Measurements from ENCODE around the gene ZNF512. TPM values are rescaled to one million over a fixed set of nuclear protein-coding genes. Genes with fewer than 3 reads are reported as not detected.
"Not testable (repeated sequence)": the region's sequence is repeated elsewhere in the genome, so short reads cannot be mapped to it uniquely, and the experiment has no call there.

The ZNF512 gene
- total and polyA plus RNA-seq, 8 donors, result 6.1 to 20.5 (median 10.0) TPM

- no peaks in the 10 kb centered on the region for H3K27me3 ChIP-seq
- no peaks in the 10 kb centered on the region for H3K9me3 ChIP-seq
- TF ChIP-seq, protein P1, sequence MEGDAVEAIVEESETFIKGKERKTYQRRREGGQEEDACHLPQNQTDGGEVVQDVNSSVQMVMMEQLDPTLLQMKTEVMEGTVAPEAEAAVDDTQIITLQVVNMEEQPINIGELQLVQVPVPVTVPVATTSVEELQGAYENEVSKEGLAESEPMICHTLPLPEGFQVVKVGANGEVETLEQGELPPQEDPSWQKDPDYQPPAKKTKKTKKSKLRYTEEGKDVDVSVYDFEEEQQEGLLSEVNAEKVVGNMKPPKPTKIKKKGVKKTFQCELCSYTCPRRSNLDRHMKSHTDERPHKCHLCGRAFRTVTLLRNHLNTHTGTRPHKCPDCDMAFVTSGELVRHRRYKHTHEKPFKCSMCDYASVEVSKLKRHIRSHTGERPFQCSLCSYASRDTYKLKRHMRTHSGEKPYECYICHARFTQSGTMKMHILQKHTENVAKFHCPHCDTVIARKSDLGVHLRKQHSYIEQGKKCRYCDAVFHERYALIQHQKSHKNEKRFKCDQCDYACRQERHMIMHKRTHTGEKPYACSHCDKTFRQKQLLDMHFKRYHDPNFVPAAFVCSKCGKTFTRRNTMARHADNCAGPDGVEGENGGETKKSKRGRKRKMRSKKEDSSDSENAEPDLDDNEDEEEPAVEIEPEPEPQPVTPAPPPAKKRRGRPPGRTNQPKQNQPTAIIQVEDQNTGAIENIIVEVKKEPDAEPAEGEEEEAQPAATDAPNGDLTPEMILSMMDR (IDR thresholded peaks at IDR 0.05), result no peak
- no peak overlapping the region for H3K4me3 ChIP-seq
- intact Hi-C loops (cut with DNase I), result no loop called here
- WGBS, 2 donors, result 95 to 98% methylated on average over 2 of the region's 2 CpGs
- FAIRE-seq (no peak), ATAC-seq (no peak), DNase-seq (no peak)
- peaks cover 0 to 35% (median 13%) of the 10 kb centered on the region in 3 donors for H3K36me3 ChIP-seq
- H3K27ac ChIP-seq, result no peak overlapping the region
- no peaks in the 10 kb centered on the region for H3K4me1 ChIP-seq
Observed at GRCh38 chr2:27613985-27614384, 31.1 kb downstream of the ZNF512 start.

- Histone ChIP-seq H3K27ac (no peak overlapping the region), H3K36me3 (peaks cover 0 to 36% (median 13%) of the 10 kb centered on the region in 3 donors), H3K27me3 (no peaks in the 10 kb centered on the region), H3K9me3 (no peaks in the 10 kb centered on the region), H3K4me3 (no peak overlapping the region), H3K4me1 (no peaks in the 10 kb centered on the region)
- FAIRE-seq (no peak), DNase-seq (no peak), ATAC-seq (no peak)
- TF ChIP-seq, protein P1 (IDR thresholded peaks at IDR 0.05), result no peak
- 96 to 98% methylated on average over 3 of the region's 3 CpGs for WGBS, 2 donors
- intact Hi-C loops (cut with DNase I), result no loop called here
Observed at GRCh38 chr2:27615316-27615715, 32.5 kb downstream of the ZNF512 start.

- 81 to 84% methylated on average over 1 of the region's 1 CpG for WGBS, 2 donors
- Histone ChIP-seq H3K27ac (no peak overlapping the region), H3K4me1 (no peaks in the 10 kb centered on the region), H3K9me3 (no peaks in the 10 kb centered on the region), H3K27me3 (no peaks in the 10 kb centered on the region), H3K36me3 (peaks cover 0 to 30% (median 4%) of the 10 kb centered on the region in 3 donors), H3K4me3 (no peak overlapping the region)
- FAIRE-seq (no peak), ATAC-seq (no peak), DNase-seq (no peak)
- intact Hi-C loops (cut with DNase I), result no loop called here
- TF ChIP-seq, protein P1 (IDR thresholded peaks at IDR 0.05), result no peak
Observed at GRCh38 chr2:27621524-27621923, 38.7 kb downstream of the ZNF512 start.

GRCh38 chr2:27622921-27623384 is 40.1 kb downstream of the ZNF512 start:
- no peak for FAIRE-seq
- 72 to 73% methylated on average over 3 of the region's 3 CpGs for WGBS, 2 donors
- no peak for DNase-seq
- Histone ChIP-seq H3K36me3 (peaks cover 0 to 18% (median 0%) of the 10 kb centered on the region in 3 donors), H3K4me3 (no peak overlapping the region), H3K9me3 (no peaks in the 10 kb centered on the region), H3K27me3 (no peaks in the 10 kb centered on the region), H3K4me1 (peaks cover 0 to 4% (median 2%) of the 10 kb centered on the region in 3 donors), H3K27ac (no peak overlapping the region)
- ATAC-seq, result no peak
- intact Hi-C loops (cut with DNase I), result no loop called here
- TF ChIP-seq, protein P1 (IDR thresholded peaks at IDR 0.05), result no peak

DNA sequence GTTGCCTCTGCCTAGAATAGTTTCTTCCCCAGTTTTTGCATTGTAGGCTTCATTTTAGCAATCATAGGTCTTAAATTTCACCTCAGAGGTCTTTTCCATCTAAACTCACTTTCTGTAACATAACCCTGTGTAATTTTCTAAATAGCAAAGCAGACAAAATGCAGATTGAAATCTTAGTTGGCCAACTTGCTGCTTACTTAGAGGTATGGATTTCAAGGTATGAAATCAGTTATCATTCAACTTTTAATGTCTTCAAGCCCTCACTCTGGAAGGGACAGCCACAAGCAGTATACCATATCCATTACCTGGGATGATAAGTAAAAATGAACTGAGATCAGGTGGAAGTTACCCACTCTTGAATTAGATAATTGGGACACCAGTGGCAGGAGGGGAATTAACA is 42.1 kb downstream of the ZNF512 start:
- intact Hi-C loops (cut with DNase I), result no loop called here
- Histone ChIP-seq H3K27ac (no peak overlapping the region), H3K9me3 (no peaks in the 10 kb centered on the region), H3K27me3 (no peaks in the 10 kb centered on the region), H3K4me1 (peaks cover 0 to 13% (median 4%) of the 10 kb centered on the region in 3 donors), H3K4me3 (no peak overlapping the region), H3K36me3 (peaks cover 0 to 11% (median 0%) of the 10 kb centered on the region in 3 donors)
- ATAC-seq (no peak), DNase-seq (no peak), FAIRE-seq (no peak)
- TF ChIP-seq, protein P1 (IDR thresholded peaks at IDR 0.05), result no peak

GRCh38 chr2:27626323-27626722 is 43.5 kb downstream of the ZNF512 start:
- DNase-seq; H3K9me3 ChIP-seq; FAIRE-seq; H3K4me3 ChIP-seq; intact Hi-C loops (cut with DNase I); ATAC-seq; H3K27me3 ChIP-seq; H3K36me3 ChIP-seq; H3K27ac ChIP-seq: not testable (repeated sequence)
- H3K4me1 ChIP-seq, result peaks cover 0 to 17% (median 4%) of the 10 kb centered on the region in 3 donors
- 86 to 97% methylated on average over 1 of the region's 1 CpG for WGBS, 2 donors

DNA sequence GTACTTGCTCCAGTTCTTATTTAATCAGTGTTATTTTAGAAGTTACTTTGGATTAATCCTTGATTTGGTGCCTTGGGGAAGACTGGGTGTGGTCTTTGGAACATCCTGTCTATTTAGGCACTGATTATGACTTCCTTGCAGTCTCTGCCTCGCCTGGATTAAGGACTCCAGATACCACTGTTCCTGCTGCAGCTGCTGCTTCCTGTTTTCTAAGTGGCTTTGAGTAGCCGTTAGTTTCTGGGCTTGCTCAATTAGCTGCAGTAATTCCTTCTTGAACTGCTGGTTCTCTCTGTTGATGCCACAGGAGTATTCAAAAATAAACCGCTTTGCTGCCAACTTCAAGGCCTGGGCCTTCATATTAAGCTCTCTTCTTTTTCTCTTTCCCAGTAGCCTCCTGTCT is 44.1 kb downstream of the ZNF512 start:
- H3K4me3 ChIP-seq; FAIRE-seq; H3K9me3 ChIP-seq; H3K36me3 ChIP-seq; intact Hi-C loops (cut with DNase I); H3K27ac ChIP-seq; DNase-seq; ATAC-seq; H3K27me3 ChIP-seq: not testable (repeated sequence)
- peaks cover 0 to 17% (median 4%) of the 10 kb centered on the region in 3 donors for H3K4me1 ChIP-seq
- 75 to 78% methylated on average over 3 of the region's 3 CpGs for WGBS, 2 donors
